ENCODE measurements around the gene C13orf46. TPM values are rescaled to one million over a fixed set of nuclear protein-coding genes. Genes with fewer than 3 reads are reported as not detected.

C13orf46 gene
- polyA plus RNA-seq, 1 donor, result 0.34 TPM

GRCh38 chr13:113968463-113969310, 5.2 kb downstream of the C13orf46 start:
- no peaks in the 10 kb centered on the region for H3K4me1 ChIP-seq (ENCODE audit: control insufficient read depth, insufficient read depth, low read length)
- no peaks in the 10 kb centered on the region for H3K27me3 ChIP-seq (ENCODE audit: control insufficient read depth, insufficient read depth, low read length)
- no peak for DNase-seq
- no peak overlapping the region for H3K4me3 ChIP-seq (ENCODE audit: low read length)
- peaks cover 11% of the 10 kb centered on the region for H3K9me3 ChIP-seq (ENCODE audit: control insufficient read depth, low read depth, low read length)
- no peak overlapping the region for H3K27ac ChIP-seq (ENCODE audit: low read length)
- no peaks in the 10 kb centered on the region for H3K36me3 ChIP-seq (ENCODE audit: control insufficient read depth, insufficient read depth, low read length)
- 100% methylated on average over 1 of the region's 17 CpGs for WGBS (ENCODE audit: insufficient coverage, low lambda C conversion rate)

GRCh38 chr13:113967729-113968462, 6.0 kb downstream of the C13orf46 start:
- no peak overlapping the region for H3K27ac ChIP-seq (ENCODE audit: low read length)
- no CpG with 5 or more reads among the region's 20 CpGs for WGBS (ENCODE audit: insufficient coverage, low lambda C conversion rate)
- H3K4me3 ChIP-seq (ENCODE audit: low read length), result no peak overlapping the region
- no peak for DNase-seq
- H3K27me3 ChIP-seq (ENCODE audit: control insufficient read depth, insufficient read depth, low read length), result no peaks in the 10 kb centered on the region
- H3K4me1 ChIP-seq (ENCODE audit: control insufficient read depth, insufficient read depth, low read length), result no peaks in the 10 kb centered on the region
- peaks cover 9% of the 10 kb centered on the region for H3K9me3 ChIP-seq (ENCODE audit: control insufficient read depth, low read depth, low read length)
- no peaks in the 10 kb centered on the region for H3K36me3 ChIP-seq (ENCODE audit: control insufficient read depth, insufficient read depth, low read length)

GRCh38 chr13:113967206-113967720, 6.6 kb downstream of the C13orf46 start:
- H3K4me1 ChIP-seq (ENCODE audit: control insufficient read depth, insufficient read depth, low read length), result no peaks in the 10 kb centered on the region
- H3K4me3 ChIP-seq (ENCODE audit: low read length), result no peak overlapping the region
- DNase-seq, result no peak
- peaks cover 9% of the 10 kb centered on the region for H3K9me3 ChIP-seq (ENCODE audit: control insufficient read depth, low read depth, low read length)
- no peaks in the 10 kb centered on the region for H3K36me3 ChIP-seq (ENCODE audit: control insufficient read depth, insufficient read depth, low read length)
- no CpG with 5 or more reads among the region's 9 CpGs for WGBS (ENCODE audit: insufficient coverage, low lambda C conversion rate)
- no peak overlapping the region for H3K27ac ChIP-seq (ENCODE audit: low read length)
- no peaks in the 10 kb centered on the region for H3K27me3 ChIP-seq (ENCODE audit: control insufficient read depth, insufficient read depth, low read length)

- DNase-seq, result no peak
- WGBS (ENCODE audit: insufficient coverage, low lambda C conversion rate), result 96% methylated on average over 5 of the region's 5 CpGs
- Histone ChIP-seq H3K4me1 (ENCODE audit: control insufficient read depth, insufficient read depth, low read length) (no peaks in the 10 kb centered on the region), H3K27me3 (ENCODE audit: control insufficient read depth, insufficient read depth, low read length) (no peaks in the 10 kb centered on the region), H3K27ac (ENCODE audit: low read length) (no peak overlapping the region), H3K36me3 (ENCODE audit: control insufficient read depth, insufficient read depth, low read length) (no peaks in the 10 kb centered on the region), H3K9me3 (ENCODE audit: control insufficient read depth, low read depth, low read length) (peaks cover 9% of the 10 kb centered on the region), H3K4me3 (ENCODE audit: low read length) (no peak overlapping the region)
Measured at GRCh38 chr13:113965968-113966884, 7.7 kb downstream of the C13orf46 start.

- Histone ChIP-seq H3K9me3 (ENCODE audit: control insufficient read depth, low read depth, low read length) (peaks cover 9% of the 10 kb centered on the region), H3K4me3 (ENCODE audit: low read length) (no peak overlapping the region), H3K4me1 (ENCODE audit: control insufficient read depth, insufficient read depth, low read length) (no peaks in the 10 kb centered on the region), H3K27me3 (ENCODE audit: control insufficient read depth, insufficient read depth, low read length) (no peaks in the 10 kb centered on the region), H3K36me3 (ENCODE audit: control insufficient read depth, insufficient read depth, low read length) (no peaks in the 10 kb centered on the region), H3K27ac (ENCODE audit: low read length) (no peak overlapping the region)
- 94% methylated on average over 2 of the region's 2 CpGs for WGBS (ENCODE audit: insufficient coverage, low lambda C conversion rate)
- no peak for DNase-seq
Measured at GRCh38 chr13:113965383-113965874, 8.4 kb downstream of the C13orf46 start.

GRCh38 chr13:113964251-113964995, 9.5 kb downstream of the C13orf46 start:
- DNase-seq, result no peak
- no CpG with 5 or more reads among the region's 21 CpGs for WGBS (ENCODE audit: insufficient coverage, low lambda C conversion rate)
- no peaks in the 10 kb centered on the region for H3K27me3 ChIP-seq (ENCODE audit: control insufficient read depth, insufficient read depth, low read length)

GRCh38 chr13:113963376-113963775, 10.5 kb downstream of the C13orf46 start:
- Histone ChIP-seq H3K4me1 (ENCODE audit: control insufficient read depth, insufficient read depth, low read length) (no peaks in the 10 kb centered on the region), H3K27ac (ENCODE audit: low read length) (no peak overlapping the region), H3K4me3 (ENCODE audit: low read length) (no peak overlapping the region), H3K9me3 (ENCODE audit: control insufficient read depth, low read depth, low read length) (peaks cover 15% of the 10 kb centered on the region), H3K36me3 (ENCODE audit: control insufficient read depth, insufficient read depth, low read length) (no peaks in the 10 kb centered on the region), H3K27me3 (ENCODE audit: control insufficient read depth, insufficient read depth, low read length) (no peaks in the 10 kb centered on the region)
- WGBS (ENCODE audit: insufficient coverage, low lambda C conversion rate), result 95% methylated on average over 4 of the region's 16 CpGs
- DNase-seq, result no peak

More at GRCh38 chr13:113964251-113964995, 9.5 kb downstream of the C13orf46 start:
- H3K4me1 ChIP-seq (ENCODE audit: control insufficient read depth, insufficient read depth, low read length), result no peaks in the 10 kb centered on the region
- no peak overlapping the region for H3K4me3 ChIP-seq (ENCODE audit: low read length)
- no peak overlapping the region for H3K27ac ChIP-seq (ENCODE audit: low read length)
- peaks cover 9% of the 10 kb centered on the region for H3K9me3 ChIP-seq (ENCODE audit: control insufficient read depth, low read depth, low read length)
- no peaks in the 10 kb centered on the region for H3K36me3 ChIP-seq (ENCODE audit: control insufficient read depth, insufficient read depth, low read length)

GRCh38 chr13:113962975-113963374, 10.9 kb downstream of the C13orf46 start:
- Histone ChIP-seq H3K4me3 (ENCODE audit: low read length) (no peak overlapping the region), H3K27me3 (ENCODE audit: control insufficient read depth, insufficient read depth, low read length) (no peaks in the 10 kb centered on the region), H3K36me3 (ENCODE audit: control insufficient read depth, insufficient read depth, low read length) (no peaks in the 10 kb centered on the region), H3K27ac (ENCODE audit: low read length) (no peak overlapping the region), H3K4me1 (ENCODE audit: control insufficient read depth, insufficient read depth, low read length) (no peaks in the 10 kb centered on the region), H3K9me3 (ENCODE audit: control insufficient read depth, low read depth, low read length) (peaks cover 16% of the 10 kb centered on the region)
- 82% methylated on average over 2 of the region's 17 CpGs for WGBS (ENCODE audit: insufficient coverage, low lambda C conversion rate)
- DNase-seq, result no peak

GRCh38 chr13:113962386-113962785, 11.5 kb downstream of the C13orf46 start:
- WGBS (ENCODE audit: insufficient coverage, low lambda C conversion rate), result 86% methylated on average over 1 of the region's 11 CpGs
- H3K27ac ChIP-seq (ENCODE audit: low read length), result no peak overlapping the region
- H3K9me3 ChIP-seq (ENCODE audit: control insufficient read depth, low read depth, low read length), result peaks cover 16% of the 10 kb centered on the region
- no peaks in the 10 kb centered on the region for H3K4me1 ChIP-seq (ENCODE audit: control insufficient read depth, insufficient read depth, low read length)
- H3K36me3 ChIP-seq (ENCODE audit: control insufficient read depth, insufficient read depth, low read length), result no peaks in the 10 kb centered on the region
- no peaks in the 10 kb centered on the region for H3K27me3 ChIP-seq (ENCODE audit: control insufficient read depth, insufficient read depth, low read length)
- no peak for DNase-seq
- no peak overlapping the region for H3K4me3 ChIP-seq (ENCODE audit: low read length)
